ENCODE data around the gene CPA2.
"Not testable (repeated sequence)": the region's sequence is repeated elsewhere in the genome, so short reads cannot be mapped to it uniquely, and the experiment has no call there.

CPA2 gene

GRCh38 chr7:130266258-130266960 lies at the start of gene CPA2:
Gene CPA2, plus strand, starts transcription at chr7:130266863. Its CDS starts 19 bp downstream, at chr7:130266882.
- Histone ChIP-seq H3K9me3 (ENCODE audit: control insufficient read depth in 2 of 2, low read length in 2 of 2) (no peaks in the 10 kb centered on the region), H3K27ac (ENCODE audit: low read depth in 2 of 2, low read length in 2 of 2) (no peak within 1 kb of the TSS), H3K4me1 (ENCODE audit: control insufficient read depth in 2 of 2, insufficient read depth in 2 of 2, low read length in 2 of 2) (no peaks in the 10 kb centered on the region), H3K36me3 (ENCODE audit: control insufficient read depth in 2 of 2, insufficient read depth in 2 of 2, low read length in 2 of 2) (no peaks in the 10 kb centered on the region), H3K4me3 (ENCODE audit: low read length in 2 of 2) (no peak within 1 kb of the TSS), H3K9ac (ENCODE audit: low read depth in 1 of 2, low read length in 2 of 2) (no peak within 1 kb of the TSS), H3K27me3 (ENCODE audit: control insufficient read depth in 2 of 2, insufficient read depth in 2 of 2, low read length in 2 of 2) (no peaks in the 10 kb centered on the region)

- no peaks in the 10 kb centered on the region for H3K4me1 ChIP-seq (ENCODE audit: control insufficient read depth in 2 of 2, insufficient read depth in 2 of 2, low read length in 2 of 2)
- H3K27me3 ChIP-seq (ENCODE audit: control insufficient read depth in 2 of 2, insufficient read depth in 2 of 2, low read length in 2 of 2), result no peaks in the 10 kb centered on the region
- no peak overlapping the region for H3K9ac ChIP-seq (ENCODE audit: low read depth in 1 of 2, low read length in 2 of 2)
- H3K4me3 ChIP-seq (ENCODE audit: low read length in 2 of 2), result no peak overlapping the region
- H3K9me3 ChIP-seq (ENCODE audit: control insufficient read depth in 2 of 2, low read length in 2 of 2), result no peaks in the 10 kb centered on the region
- H3K36me3 ChIP-seq (ENCODE audit: control insufficient read depth in 2 of 2, insufficient read depth in 2 of 2, low read length in 2 of 2), result no peaks in the 10 kb centered on the region
- H3K27ac ChIP-seq (ENCODE audit: low read depth in 2 of 2, low read length in 2 of 2), result no peak overlapping the region
These were observed 47.6 kb upstream of the CPA2 start for GRCh38 chr7:130218806-130219620.

- H3K9ac ChIP-seq (ENCODE audit: low read depth in 1 of 2, low read length in 2 of 2), result no peak overlapping the region
- H3K36me3 ChIP-seq (ENCODE audit: control insufficient read depth in 2 of 2, insufficient read depth in 2 of 2, low read length in 2 of 2), result no peaks in the 10 kb centered on the region
- H3K9me3 ChIP-seq (ENCODE audit: control insufficient read depth in 2 of 2, low read length in 2 of 2), result no peaks in the 10 kb centered on the region
- no peaks in the 10 kb centered on the region for H3K27me3 ChIP-seq (ENCODE audit: control insufficient read depth in 2 of 2, insufficient read depth in 2 of 2, low read length in 2 of 2)
- no peak overlapping the region for H3K27ac ChIP-seq (ENCODE audit: low read depth in 2 of 2, low read length in 2 of 2)
- no peaks in the 10 kb centered on the region for H3K4me1 ChIP-seq (ENCODE audit: control insufficient read depth in 2 of 2, insufficient read depth in 2 of 2, low read length in 2 of 2)
- H3K4me3 ChIP-seq (ENCODE audit: low read length in 2 of 2), result no peak overlapping the region
These were observed 46.8 kb upstream of the CPA2 start for GRCh38 chr7:130219871-130220270.

GRCh38 chr7:130221746-130222145 lies 44.9 kb upstream of the CPA2 start:
- Histone ChIP-seq H3K9me3 (ENCODE audit: control insufficient read depth in 2 of 2, low read length in 2 of 2) (peaks cover 0 to 2% of the 10 kb centered on the region in 2 donors), H3K4me1 (ENCODE audit: control insufficient read depth in 2 of 2, insufficient read depth in 2 of 2, low read length in 2 of 2) (no peaks in the 10 kb centered on the region), H3K9ac (ENCODE audit: low read depth in 1 of 2, low read length in 2 of 2) (no peak overlapping the region), H3K27ac (ENCODE audit: low read depth in 2 of 2, low read length in 2 of 2) (no peak overlapping the region), H3K27me3 (ENCODE audit: control insufficient read depth in 2 of 2, insufficient read depth in 2 of 2, low read length in 2 of 2) (no peaks in the 10 kb centered on the region), H3K4me3 (ENCODE audit: low read length in 2 of 2) (no peak overlapping the region), H3K36me3 (ENCODE audit: control insufficient read depth in 2 of 2, insufficient read depth in 2 of 2, low read length in 2 of 2) (no peaks in the 10 kb centered on the region)

- Histone ChIP-seq H3K27ac (ENCODE audit: low read depth in 2 of 2, low read length in 2 of 2) (no peak overlapping the region), H3K36me3 (ENCODE audit: control insufficient read depth in 2 of 2, insufficient read depth in 2 of 2, low read length in 2 of 2) (no peaks in the 10 kb centered on the region), H3K9me3 (ENCODE audit: control insufficient read depth in 2 of 2, low read length in 2 of 2) (peaks cover 0 to 2% of the 10 kb centered on the region in 2 donors), H3K4me1 (ENCODE audit: control insufficient read depth in 2 of 2, insufficient read depth in 2 of 2, low read length in 2 of 2) (no peaks in the 10 kb centered on the region), H3K27me3 (ENCODE audit: control insufficient read depth in 2 of 2, insufficient read depth in 2 of 2, low read length in 2 of 2) (no peaks in the 10 kb centered on the region), H3K4me3 (ENCODE audit: low read length in 2 of 2) (no peak overlapping the region), H3K9ac (ENCODE audit: low read depth in 1 of 2, low read length in 2 of 2) (no peak overlapping the region)
These were observed 43.0 kb upstream of the CPA2 start for GRCh38 chr7:130223646-130224045.

- Histone ChIP-seq H3K9ac (ENCODE audit: low read depth in 1 of 2, low read length in 2 of 2) (no peak overlapping the region), H3K9me3 (ENCODE audit: control insufficient read depth in 2 of 2, low read length in 2 of 2) (peaks cover 0 to 2% of the 10 kb centered on the region in 2 donors), H3K27me3 (ENCODE audit: control insufficient read depth in 2 of 2, insufficient read depth in 2 of 2, low read length in 2 of 2) (no peaks in the 10 kb centered on the region), H3K27ac (ENCODE audit: low read depth in 2 of 2, low read length in 2 of 2) (no peak overlapping the region), H3K4me3 (ENCODE audit: low read length in 2 of 2) (no peak overlapping the region), H3K36me3 (ENCODE audit: control insufficient read depth in 2 of 2, insufficient read depth in 2 of 2, low read length in 2 of 2) (no peaks in the 10 kb centered on the region), H3K4me1 (ENCODE audit: control insufficient read depth in 2 of 2, insufficient read depth in 2 of 2, low read length in 2 of 2) (no peaks in the 10 kb centered on the region)
These were observed 42.5 kb upstream of the CPA2 start for GRCh38 chr7:130224210-130224609.

GRCh38 chr7:130224923-130225322 lies 41.7 kb upstream of the CPA2 start:
- H3K9ac ChIP-seq (ENCODE audit: low read depth in 1 of 2, low read length in 2 of 2); H3K9me3 ChIP-seq (ENCODE audit: control insufficient read depth in 2 of 2, low read length in 2 of 2); H3K4me1 ChIP-seq (ENCODE audit: control insufficient read depth in 2 of 2, insufficient read depth in 2 of 2, low read length in 2 of 2); H3K27ac ChIP-seq (ENCODE audit: low read depth in 2 of 2, low read length in 2 of 2); H3K27me3 ChIP-seq (ENCODE audit: control insufficient read depth in 2 of 2, insufficient read depth in 2 of 2, low read length in 2 of 2); H3K36me3 ChIP-seq (ENCODE audit: control insufficient read depth in 2 of 2, insufficient read depth in 2 of 2, low read length in 2 of 2); H3K4me3 ChIP-seq (ENCODE audit: low read length in 2 of 2): not testable (repeated sequence)

- H3K36me3 ChIP-seq (ENCODE audit: control insufficient read depth in 2 of 2, insufficient read depth in 2 of 2, low read length in 2 of 2), result no peaks in the 10 kb centered on the region
- no peak overlapping the region for H3K9ac ChIP-seq (ENCODE audit: low read depth in 1 of 2, low read length in 2 of 2)
These were observed 40.3 kb upstream of the CPA2 start for GRCh38 chr7:130226333-130226732.

GRCh38 chr7:130227883-130228575 lies 38.6 kb upstream of the CPA2 start:
- Histone ChIP-seq H3K9ac (ENCODE audit: low read depth in 1 of 2, low read length in 2 of 2) (no peak overlapping the region), H3K4me3 (ENCODE audit: low read length in 2 of 2) (no peak overlapping the region), H3K27ac (ENCODE audit: low read depth in 2 of 2, low read length in 2 of 2) (no peak overlapping the region), H3K27me3 (ENCODE audit: control insufficient read depth in 2 of 2, insufficient read depth in 2 of 2, low read length in 2 of 2) (no peaks in the 10 kb centered on the region), H3K4me1 (ENCODE audit: control insufficient read depth in 2 of 2, insufficient read depth in 2 of 2, low read length in 2 of 2) (no peaks in the 10 kb centered on the region), H3K9me3 (ENCODE audit: control insufficient read depth in 2 of 2, low read length in 2 of 2) (peaks cover 0 to 2% of the 10 kb centered on the region in 2 donors), H3K36me3 (ENCODE audit: control insufficient read depth in 2 of 2, insufficient read depth in 2 of 2, low read length in 2 of 2) (no peaks in the 10 kb centered on the region)

More at GRCh38 chr7:130226333-130226732, 40.3 kb upstream of the CPA2 start:
- no peak overlapping the region for H3K27ac ChIP-seq (ENCODE audit: low read depth in 2 of 2, low read length in 2 of 2)
- no peak overlapping the region for H3K4me3 ChIP-seq (ENCODE audit: low read length in 2 of 2)
- H3K9me3 ChIP-seq (ENCODE audit: control insufficient read depth in 2 of 2, low read length in 2 of 2), result peaks cover 0 to 2% of the 10 kb centered on the region in 2 donors
- no peaks in the 10 kb centered on the region for H3K27me3 ChIP-seq (ENCODE audit: control insufficient read depth in 2 of 2, insufficient read depth in 2 of 2, low read length in 2 of 2)
- H3K4me1 ChIP-seq (ENCODE audit: control insufficient read depth in 2 of 2, insufficient read depth in 2 of 2, low read length in 2 of 2), result no peaks in the 10 kb centered on the region

Measured in mucosa of rectum (tissue), 2 donors.